SK-N-SH (cell line): ENCODE results near the gene F9. TPM values are rescaled to one million over a fixed set of nuclear protein-coding genes. Genes with fewer than 3 reads are reported as not detected.

ENCODE experiments used
- CTCF ChIA-PET: fragments of 300-600, 350-600 bp; formaldehyde crosslinking; extraction: SDS; loops from one replicate; lab custom pipeline; 2021; lab: Yijun Ruan, JAX
- POLR2A ChIA-PET: fragments of 350-600 bp; sonication (Branson Sonifier 250); formaldehyde crosslinking; extraction: SDS; loops from one replicate; lab custom pipeline; 2020; ENCODE audit warnings: antibody characterized with exemption, inconsistent platforms; lab: Yijun Ruan, JAX
- DNase-seq: peaks from one replicate; pipeline ENCODE4 v3.0.0; 2012
- H2AFZ ChIP-seq: fragments of 200-600 bp; sonication (generic); 2 replicates; pipeline ENCODE4 v1.8.1; 2016; ENCODE audit warnings: antibody characterized with exemption, mild to moderate bottlenecking, low read depth
- H3F3A ChIP-seq: fragments of 200-600 bp; sonication (generic); replicated peaks from 2 replicates; pipeline ENCODE3; 2016; ENCODE audit warnings: antibody characterized with exemption, mild to moderate bottlenecking; ENCODE audit not compliant: insufficient read depth
- H3K27ac ChIP-seq, 2 experiments: fragments of 200-500 bp in 1 of 2; fragments of 200-600 bp in 1 of 2; sonication (Bioruptor generic) in 1 of 2; sonication (generic), shearing (Covaris generic) in 1 of 2; 2 replicates each; pipeline versions ENCODE4 v1.5.1 to v1.6.1; 2014 to 2016; ENCODE audit warnings: low read depth in 2 of 2, inconsistent platforms in 1 of 2, low read length in 1 of 2, mild to moderate bottlenecking in 1 of 2, mixed read lengths in 1 of 2
- H3K27me3 ChIP-seq: fragments of 200-600 bp; sonication (generic), shearing (Covaris generic); 2 replicates; pipeline ENCODE4 v1.6.1; 2016; ENCODE audit warnings: mixed run types; ENCODE audit not compliant: insufficient read depth
- H3K36me3 ChIP-seq, 2 experiments: fragments of 200-500 bp in 1 of 2; fragments of 200-600 bp in 1 of 2; sonication (Bioruptor generic) in 1 of 2; sonication (generic) in 1 of 2; replicated peaks in 1 of 2; 2 replicates each; pipeline versions ENCODE3 to v1.5.1; 2014 to 2016; ENCODE audit warnings: low read length in 1 of 2, mild to moderate bottlenecking in 1 of 2; ENCODE audit not compliant: insufficient read depth in 2 of 2, control insufficient read depth in 1 of 2
- H3K4me1 ChIP-seq, 2 experiments: fragments of 200-500 bp in 1 of 2; fragments of 200-600 bp in 1 of 2; sonication (Bioruptor generic) in 1 of 2; sonication (generic), shearing (Covaris generic) in 1 of 2; 2 replicates each; pipeline versions ENCODE4 v1.5.1 to v1.6.1; 2014 to 2016; ENCODE audit warnings: low read depth in 1 of 2, low read length in 1 of 2, mixed run types in 1 of 2; ENCODE audit not compliant: insufficient read depth in 2 of 2, control insufficient read depth in 1 of 2
- H3K4me2 ChIP-seq: fragments of 200-600 bp; sonication (generic), shearing (Covaris generic); 2 replicates; pipeline ENCODE4 v1.6.1; 2017; ENCODE audit warnings: mixed run types
- H3K4me3 ChIP-seq, 2 experiments: fragments of 200-500 bp in 1 of 2; fragments of 200-600 bp in 1 of 2; sonication (Bioruptor generic) in 1 of 2; sonication (generic), shearing (Covaris generic) in 1 of 2; 2 replicates each; pipeline versions ENCODE4 v1.5.1 to v1.8.1; 2014 to 2016; ENCODE audit warnings: low read depth in 2 of 2, inconsistent platforms in 1 of 2, low read length in 1 of 2, mild to moderate bottlenecking in 1 of 2, mixed read lengths in 1 of 2, moderate library complexity in 1 of 2
- H3K79me2 ChIP-seq: fragments of 200-600 bp; sonication (generic); 2 replicates; pipeline ENCODE4 v1.8.1; 2017; ENCODE audit warnings: mild to moderate bottlenecking; ENCODE audit not compliant: insufficient read depth
- H3K9ac ChIP-seq: fragments of 200-600 bp; sonication (generic); 2 replicates; pipeline ENCODE4 v1.6.1; 2017; ENCODE audit warnings: mixed run types
- H3K9me2 ChIP-seq: fragments of 200-600 bp; sonication (generic); 2 replicates; pipeline ENCODE4 v1.6.1; 2017; ENCODE audit warnings: mixed run types
- H3K9me3 ChIP-seq: fragments of 200-600 bp; sonication (generic); 2 replicates; pipeline ENCODE4 v1.6.1; 2017; ENCODE audit warnings: mixed run types, mild to moderate bottlenecking, moderate library complexity
- H4K20me1 ChIP-seq: fragments of 200-600 bp; sonication (generic); 2 replicates; pipeline ENCODE4 v1.6.1; 2017; ENCODE audit warnings: mild to moderate bottlenecking, mixed run types; ENCODE audit not compliant: insufficient read depth
- CHD2 ChIP-seq: fragments of 150-350 bp; IDR thresholded peaks from 2 replicates; pipeline ENCODE4 v1.6.1; 2018; ENCODE audit warnings: low read length; ENCODE audit not compliant: partially characterized antibody
- EP300 ChIP-seq, 2 experiments: IDR thresholded peaks; 2 replicates each; pipeline versions ENCODE4 v1.4.0 to v1.6.1; 2012; ENCODE audit warnings: borderline replicate concordance in 1 of 2, low read depth in 1 of 2, low read length in 1 of 2
- FOSL2 ChIP-seq: IDR thresholded peaks from 2 replicates; pipeline ENCODE4 v1.4.0; 2012; ENCODE audit warnings: low read depth, mild to moderate bottlenecking, moderate library complexity, borderline replicate concordance
- GATA2 ChIP-seq: sonication (generic); formaldehyde crosslinking; IDR thresholded peaks from 2 replicates; pipeline ENCODE4 v1.5.0; 2020; ENCODE audit warnings: mild to moderate bottlenecking, missing genetic modification reagents
- IRF3 ChIP-seq: fragments of 150-350 bp; IDR thresholded peaks from 2 replicates; pipeline ENCODE4 v1.6.1; 2016; ENCODE audit warnings: mild to moderate bottlenecking, low read depth, low read length
- MEF2A ChIP-seq: IDR thresholded peaks from 2 replicates; pipeline ENCODE4 v1.4.0; 2012; ENCODE audit warnings: low read depth, borderline replicate concordance
- MXI1 ChIP-seq: IDR thresholded peaks from 2 replicates; pipeline ENCODE4 v1.6.1; 2012; ENCODE audit warnings: mild to moderate bottlenecking, low read depth, low read length, improper control_type of control experiment
- RAD21 ChIP-seq: IDR thresholded peaks from 2 replicates; pipeline ENCODE4 v1.6.1; 2012; ENCODE audit warnings: mild to moderate bottlenecking, low read length
- RCOR1 ChIP-seq: fragments of 150-350 bp; IDR thresholded peaks from 2 replicates; pipeline ENCODE4 v1.6.1; 2017; ENCODE audit warnings: antibody characterized with exemption, low read length
- RFX5 ChIP-seq: IDR thresholded peaks from 2 replicates; pipeline ENCODE4 v1.6.1; 2012; ENCODE audit warnings: mild to moderate bottlenecking, improper control_type of control experiment, low read length
- SMC3 ChIP-seq: IDR thresholded peaks from 2 replicates; pipeline ENCODE4 v1.6.1; 2012; ENCODE audit warnings: low read depth, low read length, improper control_type of control experiment
- TAF1 ChIP-seq: IDR thresholded peaks from 2 replicates; pipeline ENCODE4 v1.6.1; 2012; ENCODE audit warnings: low read depth, mild to moderate bottlenecking, low read length, moderate library complexity, borderline replicate concordance
- TCF12 ChIP-seq: IDR thresholded peaks from 2 replicates; pipeline ENCODE4 v1.4.0; 2012
- USF1 ChIP-seq: IDR thresholded peaks from 2 replicates; pipeline ENCODE4 v1.4.0; 2012; ENCODE audit warnings: low read depth, borderline replicate concordance
- WGBS: methylation state at CpG from one replicate; pipeline ENCODE4 v1.1.6; 2017; ENCODE audit warnings: low lambda C conversion rate; 5-methylcytosine and 5-hydroxymethylcytosine counted together
- polyA plus RNA-seq, 3 experiments: library from polyadenylated mRNA; depleted of rRNA; stranded (reverse); fragments of >200 nt; gene quantifications; 2 replicates each; pipeline ENCODE4 v1.2.3, GENCODE V29; 2012
- TF ChIP-seq, protein P1 (sequence below): fragments of 200-600 bp; sonication (generic); IDR thresholded peaks from 2 replicates; pipeline ENCODE4 v1.6.1; 2017; ENCODE audit warnings: antibody characterized with exemption, mild to moderate bottlenecking, moderate library complexity

F9 gene
- polyA plus RNA-seq, 1 of the 3 experiments (the other 2 are of a cell fraction), result not detected

DNA sequence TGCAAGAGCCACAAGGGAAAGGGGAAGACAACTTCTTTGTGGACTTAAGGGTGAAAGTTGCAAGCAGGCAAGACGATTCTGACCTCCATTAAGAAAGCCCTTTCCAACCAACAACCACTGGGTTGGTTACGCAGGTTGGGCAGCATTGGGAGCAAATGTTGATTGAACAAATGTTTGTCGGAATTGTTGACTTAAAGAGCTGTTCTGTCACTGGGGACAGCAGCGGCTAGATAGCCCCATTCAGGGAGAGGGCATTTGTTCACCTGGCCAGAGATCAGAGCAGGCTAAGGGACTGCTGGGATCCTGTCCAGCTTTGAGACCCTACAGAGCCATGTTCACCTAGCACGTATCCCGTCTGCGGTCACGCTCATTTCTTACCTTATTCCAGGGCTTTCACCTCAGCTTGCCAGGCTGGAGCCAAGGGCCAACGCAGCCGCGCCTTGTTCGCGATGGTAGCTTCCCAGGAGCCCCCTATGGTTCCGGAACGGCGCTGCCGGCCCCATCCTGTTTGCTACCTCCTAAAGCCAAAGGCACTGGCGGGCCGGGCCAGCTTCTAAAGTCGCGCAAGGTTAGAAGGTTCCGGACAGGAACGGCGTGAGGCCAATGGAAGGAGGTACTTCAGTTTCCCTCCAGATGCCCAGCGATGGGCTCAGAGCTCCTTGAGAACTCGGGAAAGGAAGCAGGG lies 24.6 kb downstream of the F9 start:
- CTCF ChIA-PET, result no interaction called here
- TF ChIP-seq EP300 (IDR thresholded peaks at IDR 0.05; ENCODE audit: borderline replicate concordance in 1 of 2, low read depth in 1 of 2, low read length in 1 of 2) (no peak), TCF12 (no peak), RFX5 (no peak), MXI1 (no peak), CHD2 (no peak), USF1 (no peak), FOSL2 (no peak), IRF3 (no peak), RCOR1 (no peak)
- Histone ChIP-seq H3K9ac (no peak overlapping the region), H4K20me1 (no peaks in the 10 kb centered on the region), H3K27ac (no peak overlapping the region), H3K36me3 (no peaks in the 10 kb centered on the region), H3K79me2 (no peaks in the 10 kb centered on the region), H3K9me3 (no peaks in the 10 kb centered on the region), H3K4me1 (no peaks in the 10 kb centered on the region), H3K9me2 (no peaks in the 10 kb centered on the region), H3K27me3 (peaks cover 7% of the 10 kb centered on the region; the same call in 1 of the 2 replicates), H3K4me3 (no peak overlapping the region), H3F3A (no peaks in the 10 kb centered on the region), H2AFZ (no peak overlapping the region), H3K4me2 (no peak overlapping the region)
- POLR2A ChIA-PET, result no interaction called here
- 29% methylated on average over 26 of the region's 26 CpGs for WGBS
- no peak for DNase-seq

- no peaks in the 10 kb centered on the region for H3K9me3 ChIP-seq
These were observed 29.0 kb downstream of the F9 start for GRCh38 chrX:139559383-139560042.

More at GRCh38 chrX:139559383-139560042, 29.0 kb downstream of the F9 start:
- no peak overlapping the region for H2AFZ ChIP-seq
- TF ChIP-seq RAD21, result peak; percentile 60
- TF ChIP-seq, protein P1, sequence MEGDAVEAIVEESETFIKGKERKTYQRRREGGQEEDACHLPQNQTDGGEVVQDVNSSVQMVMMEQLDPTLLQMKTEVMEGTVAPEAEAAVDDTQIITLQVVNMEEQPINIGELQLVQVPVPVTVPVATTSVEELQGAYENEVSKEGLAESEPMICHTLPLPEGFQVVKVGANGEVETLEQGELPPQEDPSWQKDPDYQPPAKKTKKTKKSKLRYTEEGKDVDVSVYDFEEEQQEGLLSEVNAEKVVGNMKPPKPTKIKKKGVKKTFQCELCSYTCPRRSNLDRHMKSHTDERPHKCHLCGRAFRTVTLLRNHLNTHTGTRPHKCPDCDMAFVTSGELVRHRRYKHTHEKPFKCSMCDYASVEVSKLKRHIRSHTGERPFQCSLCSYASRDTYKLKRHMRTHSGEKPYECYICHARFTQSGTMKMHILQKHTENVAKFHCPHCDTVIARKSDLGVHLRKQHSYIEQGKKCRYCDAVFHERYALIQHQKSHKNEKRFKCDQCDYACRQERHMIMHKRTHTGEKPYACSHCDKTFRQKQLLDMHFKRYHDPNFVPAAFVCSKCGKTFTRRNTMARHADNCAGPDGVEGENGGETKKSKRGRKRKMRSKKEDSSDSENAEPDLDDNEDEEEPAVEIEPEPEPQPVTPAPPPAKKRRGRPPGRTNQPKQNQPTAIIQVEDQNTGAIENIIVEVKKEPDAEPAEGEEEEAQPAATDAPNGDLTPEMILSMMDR, result peak; percentile 66
- TF ChIP-seq TAF1, result no peak
- no peak for TF ChIP-seq GATA2 (CRISPR knock-in tag)
- no peak for TF ChIP-seq MEF2A
- no peak for TF ChIP-seq EP300 (IDR thresholded peaks at IDR 0.05; ENCODE audit: borderline replicate concordance in 1 of 2, low read depth in 1 of 2, low read length in 1 of 2)
- peak; percentile 39 for TF ChIP-seq SMC3
- no peak for TF ChIP-seq RCOR1
- TF ChIP-seq, all 33 proteins: peak for 3
- Histone ChIP-seq H3K36me3 (no peaks in the 10 kb centered on the region), H3K9ac (no peak overlapping the region), H3K9me2 (no peaks in the 10 kb centered on the region), H3K27ac (no peak overlapping the region), H3K4me1 (no peaks in the 10 kb centered on the region), H3K27me3 (peaks cover 7% of the 10 kb centered on the region; the same call in 1 of the 2 replicates), H3K4me3 (no peak overlapping the region), H3K4me2 (no peak overlapping the region), H4K20me1 (no peaks in the 10 kb centered on the region), H3K79me2 (no peaks in the 10 kb centered on the region), H3F3A (no peaks in the 10 kb centered on the region)
- 13% methylated on average over 9 of the region's 9 CpGs for WGBS
- CTCF ChIA-PET, result interaction anchor here (0.8 to 2.7 kb wide), 9 partner anchors 10 to 1368 kb away, joined by 3 to 7 read pairs (median 3); no protein-coding TSS in a partner anchor
- peak; percentile 20 for DNase-seq
- POLR2A ChIA-PET, result no interaction called here
